Panc1 (cell line): Measurements from ENCODE around the gene ZBTB40. TPM values are rescaled to one million over a fixed set of nuclear protein-coding genes. Genes with fewer than 3 reads are reported as not detected.

Experiments
- ATAC-seq: fragments of 200-7000 bp; cut with Tn5 transposase; 2 replicates; pipeline ENCODE4 v1.9.1; 2020; ENCODE audit warnings: mild to moderate bottlenecking, moderate library complexity
- BruUV-seq: library from RNA; stranded (reverse); fragments of 400-500 nt; replicated peaks from 2 replicates; lab custom pipeline; 2021; lab: Mats Ljungman, UMichigan
- CTCF ChIA-PET: fragments of 300-600 bp; sonication (Branson Sonifier 250); formaldehyde crosslinking; loops from one replicate; lab custom pipeline; 2022; ENCODE audit warnings: antibody characterized with exemption; lab: Charles Lee
- POLR2A ChIA-PET: fragments of 300-600 bp; sonication (Branson Sonifier 250); formaldehyde crosslinking; loops from one replicate; lab custom pipeline; 2022; ENCODE audit warnings: antibody characterized with exemption; lab: Charles Lee
- DNase-seq: peaks from one replicate; pipeline ENCODE4 v3.0.0-alpha.2; 2010; ENCODE audit warnings: low read depth, low spot score
- H3K27ac ChIP-seq: 2 replicates; pipeline ENCODE4 v1.5.1; 2011; ENCODE audit warnings: mild to moderate bottlenecking, low read length, inconsistent platforms
- H3K27me3 ChIP-seq: fragments of 200-500 bp; sonication (Bioruptor generic); 2 replicates; pipeline ENCODE4 v1.6.0; 2014; ENCODE audit warnings: low read length, inconsistent platforms; ENCODE audit not compliant: control insufficient read depth, insufficient read depth
- H3K36me3 ChIP-seq: fragments of 200-500 bp; sonication (Bioruptor generic); 2 replicates; pipeline ENCODE4 v1.5.1; 2014; ENCODE audit warnings: inconsistent platforms, mild to moderate bottlenecking, low read length, moderate library complexity; ENCODE audit not compliant: control insufficient read depth, insufficient read depth
- H3K4me1 ChIP-seq: 2 replicates; pipeline ENCODE4 v1.5.1; 2011; ENCODE audit warnings: inconsistent platforms, mild to moderate bottlenecking, low read length, moderate library complexity; ENCODE audit not compliant: control insufficient read depth, insufficient read depth
- H3K4me3 ChIP-seq, 2 experiments: 2 replicates each; pipeline ENCODE4 v1.5.1; 2011 to 2012; ENCODE audit warnings: low read depth in 2 of 2, low read length in 2 of 2, mild to moderate bottlenecking in 2 of 2, inconsistent platforms in 1 of 2, moderate library complexity in 1 of 2
- H3K9me3 ChIP-seq: fragments of 200-500 bp; sonication (Bioruptor generic); 2 replicates; pipeline ENCODE4 v1.5.1; 2014; ENCODE audit warnings: low read depth, mild to moderate bottlenecking, inconsistent platforms, low read length, moderate library complexity; ENCODE audit not compliant: control insufficient read depth, insufficient read depth
- CTCF ChIP-seq: fragments of 450-650 bp; IDR thresholded peaks from 2 replicates; pipeline ENCODE4 v1.5.1; 2017; ENCODE audit warnings: mild to moderate bottlenecking
- POLR2AphosphoS5 ChIP-seq: IDR thresholded peaks from 2 replicates; pipeline ENCODE4 v1.6.1; 2012; ENCODE audit warnings: mild to moderate bottlenecking, low read depth, low read length, moderate library complexity
- REST ChIP-seq, 2 experiments: IDR thresholded peaks; 2 replicates each; pipeline ENCODE4 v1.6.1; 2011 to 2012; ENCODE audit warnings: low read depth in 2 of 2, control low read depth in 1 of 2, low read length in 1 of 2, mild to moderate bottlenecking in 1 of 2, moderate library complexity in 1 of 2; ENCODE audit not compliant: insufficient read depth in 1 of 2
- SIN3A ChIP-seq: IDR thresholded peaks from 2 replicates; pipeline ENCODE4 v1.6.1; 2012; ENCODE audit warnings: low read depth, mild to moderate bottlenecking, low read length, moderate library complexity, borderline replicate concordance; ENCODE audit not compliant: insufficient read depth
- TCF7L2 ChIP-seq: IDR thresholded peaks from 2 replicates; pipeline ENCODE4 v1.6.1; 2011; ENCODE audit warnings: mild to moderate bottlenecking, low read depth, low read length, inconsistent platforms
- in situ Hi-C: cut with HindIII; loops from 2 replicates; pipeline ENCODE4 v1.10.0; 2016; ENCODE audit warnings: low sequenced_read_pairs, low pct_unique_long_range_greater_than_20kb
- intact Hi-C: fragments of 100-400 bp; cut with micrococcal nuclease; formaldehyde crosslinking; loops from one replicate; pipeline ENCODE4 v1.10.0; 2022; ENCODE audit not compliant: unreplicated experiment
- total RNA-seq: library from RNA; stranded (reverse); gene quantifications from one replicate; pipeline ENCODE4 v1.2.1, GENCODE V29; 2021; ENCODE audit not compliant: unreplicated experiment

The ZBTB40 gene
- total RNA-seq, 1 experiment from 2014 or later: 24.3 TPM

GRCh38 chr1:22494144-22494543 is 42.5 kb downstream of the ZBTB40 start:
- TF ChIP-seq TCF7L2 (no peak), POLR2AphosphoS5 (no peak), SIN3A (no peak), CTCF (no peak), REST (IDR thresholded peaks at IDR 0.05; ENCODE audit: insufficient read depth in 1 of 2, low read depth in 2 of 2, low read length in 1 of 2) (no peak)
- Histone ChIP-seq H3K27me3 (no peaks in the 10 kb centered on the region), H3K4me1 (no peaks in the 10 kb centered on the region), H3K36me3 (no peaks in the 10 kb centered on the region), H3K9me3 (no peaks in the 10 kb centered on the region), H3K4me3 (no peak overlapping the region), H3K27ac (no peak overlapping the region)
- DNase-seq: no peak
- CTCF ChIA-PET: no interaction called here
- intact Hi-C loops: no loop called here
- in situ Hi-C loops: no loop called here
- no peak for ATAC-seq
- POLR2A ChIA-PET: no interaction called here
- BruUV-seq: no TSS peak

GRCh38 chr1:22494943-22495579 is 43.4 kb downstream of the ZBTB40 start:
- ChIA-PET POLR2A (no interaction called here), CTCF (no interaction called here)
- Histone ChIP-seq H3K4me1 (no peaks in the 10 kb centered on the region), H3K27me3 (no peaks in the 10 kb centered on the region), H3K4me3 (no peak overlapping the region), H3K27ac (no peak overlapping the region), H3K36me3 (no peaks in the 10 kb centered on the region), H3K9me3 (no peaks in the 10 kb centered on the region)
- in situ Hi-C loops (no loop called here), intact Hi-C loops (no loop called here)
- no peak for ATAC-seq
- no peak for DNase-seq
- TF ChIP-seq CTCF: no peak
- TF ChIP-seq POLR2AphosphoS5: no peak
- no peak for TF ChIP-seq SIN3A
- no peak for TF ChIP-seq REST (IDR thresholded peaks at IDR 0.05; ENCODE audit: insufficient read depth in 1 of 2, low read depth in 2 of 2, low read length in 1 of 2)
- no peak for TF ChIP-seq TCF7L2
- BruUV-seq: no TSS peak
